GM23248 (cell line): ENCODE data around the gene ZNF544.

Source experiments
- EZH2 ChIP-seq: fragments of 200-600 bp; sonication (generic); IDR thresholded peaks from 2 replicates; pipeline ENCODE4 v1.6.1; 2018; ENCODE audit warnings: antibody characterized with exemption, mild to moderate bottlenecking; ENCODE audit not compliant: insufficient read depth, poor library complexity, severe bottlenecking
- EZH2phosphoT487 ChIP-seq: fragments of 200-600 bp; sonication (generic); IDR thresholded peaks from 2 replicates; pipeline ENCODE4 v1.6.1; 2018; ENCODE audit warnings: antibody characterized with exemption, moderate library complexity, mild to moderate bottlenecking, low read depth; ENCODE audit not compliant: insufficient read depth

DNA sequence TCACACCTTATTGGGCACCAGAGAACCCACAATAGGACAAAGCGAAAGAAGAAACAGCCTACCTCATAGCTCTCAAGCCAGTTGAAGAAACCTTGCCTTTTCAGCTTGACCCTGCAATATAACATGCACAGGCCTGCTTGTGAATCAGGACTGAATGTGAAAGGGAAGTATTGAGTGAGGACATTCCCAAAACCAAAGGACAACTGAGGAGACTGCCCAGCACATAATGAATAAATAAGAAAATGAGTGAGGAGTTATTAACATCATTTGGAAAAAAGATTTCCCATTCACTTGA, 15.7 kb upstream of the ZNF544 start:
- TF ChIP-seq EZH2 (no peak), EZH2phosphoT487 (no peak)
